ENCODE results near the gene UBE2G2. TPM values are rescaled to one million over a fixed set of nuclear protein-coding genes. Genes with fewer than 3 reads are reported as not detected.

Gene UBE2G2
- total RNA-seq, 1 experiment from 2014 or later: 91.3 TPM

- Histone ChIP-seq H3K4me1 (no peaks in the 10 kb centered on the region), H3K36me3 (ENCODE audit: control insufficient read depth, insufficient read depth, low read length) (peaks cover 2% of the 10 kb centered on the region; the same call in 1 of the 2 replicates), H3K4me3 (ENCODE audit: low read depth, low read length) (no peak overlapping the region), H3K9me3 (no peaks in the 10 kb centered on the region), H3K27me3 (replicated peaks; ENCODE audit: control insufficient read depth, insufficient read depth, low read length) (no peaks in the 10 kb centered on the region)
- no peaks in the 10 kb centered on the region for H3K9me3 Mint-ChIP-seq (ENCODE audit: unreplicated experiment)
- no peak overlapping the region for H3K27ac Mint-ChIP-seq (ENCODE audit: unreplicated experiment)
- no TSS peak for BruUV-seq (replicated peaks)
- H3K36me3 Mint-ChIP-seq (ENCODE audit: insufficient read depth, unreplicated experiment): peaks cover 55% of the 10 kb centered on the region
- intact Hi-C loops (cut with micrococcal nuclease; ENCODE audit: unreplicated experiment): no loop called here
- H3K4me3 Mint-ChIP-seq (ENCODE audit: unreplicated experiment): no peak overlapping the region
- CTCF ChIA-PET: interaction anchor here (0.5 to 1.6 kb wide), 2 partner anchors 14 to 268 kb away, joined by 3 to 5 read pairs; no protein-coding TSS in a partner anchor
- POLR2A ChIA-PET: no interaction called here
- no peak for TF ChIP-seq CTCF (IDR thresholded peaks at IDR 0.05; ENCODE audit: insufficient read depth in 1 of 2, low read depth in 1 of 2, low read length in 1 of 2, severe bottlenecking in 1 of 2, unreplicated experiment in 1 of 2)
- H3K4me1 Mint-ChIP-seq (ENCODE audit: low read depth, unreplicated experiment): peaks cover 8% of the 10 kb centered on the region
- DNase-seq: no peak
- H3K27me3 Mint-ChIP-seq (ENCODE audit: insufficient read depth, unreplicated experiment): no peaks in the 10 kb centered on the region
Measured at GRCh38 chr21:44779417-44780136, 22.0 kb downstream of the UBE2G2 start.

GRCh38 chr21:44778983-44779382 lies 22.6 kb downstream of the UBE2G2 start:
- Mint-ChIP-seq H3K9me3 (ENCODE audit: unreplicated experiment) (no peaks in the 10 kb centered on the region), H3K36me3 (ENCODE audit: insufficient read depth, unreplicated experiment) (peaks cover 57% of the 10 kb centered on the region), H3K4me1 (ENCODE audit: low read depth, unreplicated experiment) (peaks cover 8% of the 10 kb centered on the region), H3K4me3 (ENCODE audit: unreplicated experiment) (no peak overlapping the region), H3K27ac (ENCODE audit: unreplicated experiment) (no peak overlapping the region), H3K27me3 (ENCODE audit: insufficient read depth, unreplicated experiment) (no peaks in the 10 kb centered on the region)
- POLR2A ChIA-PET: no interaction called here
- no peak for DNase-seq
- no peak for TF ChIP-seq CTCF (IDR thresholded peaks at IDR 0.05; ENCODE audit: insufficient read depth in 1 of 2, low read depth in 1 of 2, low read length in 1 of 2, severe bottlenecking in 1 of 2, unreplicated experiment in 1 of 2)
- intact Hi-C loops (cut with micrococcal nuclease; ENCODE audit: unreplicated experiment): no loop called here
- Histone ChIP-seq H3K4me3 (ENCODE audit: low read depth, low read length) (no peak overlapping the region), H3K4me1 (peaks cover 2% of the 10 kb centered on the region; the same call in 1 of the 2 replicates), H3K27me3 (replicated peaks; ENCODE audit: control insufficient read depth, insufficient read depth, low read length) (no peaks in the 10 kb centered on the region), H3K9me3 (no peaks in the 10 kb centered on the region), H3K36me3 (ENCODE audit: control insufficient read depth, insufficient read depth, low read length) (peaks cover 2% of the 10 kb centered on the region; the same call in 1 of the 2 replicates)
- BruUV-seq (replicated peaks): no TSS peak
- CTCF ChIA-PET: interaction anchor here (1.6 kb wide), 1 partner anchor 14 kb away, joined by 5 read pairs; no protein-coding TSS in a partner anchor

- Histone ChIP-seq H3K4me3 (ENCODE audit: low read depth, low read length) (no peak overlapping the region), H3K9me3 (no peaks in the 10 kb centered on the region), H3K36me3 (ENCODE audit: control insufficient read depth, insufficient read depth, low read length) (peaks cover 2% of the 10 kb centered on the region; the same call in 1 of the 2 replicates), H3K4me1 (peaks cover 4% of the 10 kb centered on the region; the same call in 1 of the 2 replicates), H3K27me3 (replicated peaks; ENCODE audit: control insufficient read depth, insufficient read depth, low read length) (no peaks in the 10 kb centered on the region)
- no peak for TF ChIP-seq CTCF (IDR thresholded peaks at IDR 0.05; ENCODE audit: insufficient read depth in 1 of 2, low read depth in 1 of 2, low read length in 1 of 2, severe bottlenecking in 1 of 2, unreplicated experiment in 1 of 2)
- ChIA-PET POLR2A (no interaction called here), CTCF (interaction anchor here (1.6 kb wide), 1 partner anchor 15 kb away, joined by 5 read pairs; no protein-coding TSS in a partner anchor)
- no peak overlapping the region for H3K4me3 Mint-ChIP-seq (ENCODE audit: unreplicated experiment)
- no peak for DNase-seq
- no peaks in the 10 kb centered on the region for H3K9me3 Mint-ChIP-seq (ENCODE audit: unreplicated experiment)
- H3K36me3 Mint-ChIP-seq (ENCODE audit: insufficient read depth, unreplicated experiment): peaks cover 58% of the 10 kb centered on the region
- intact Hi-C loops (cut with micrococcal nuclease; ENCODE audit: unreplicated experiment): no loop called here
- H3K27ac Mint-ChIP-seq (ENCODE audit: unreplicated experiment): peak overlapping the region; percentile 69
- peaks cover 8% of the 10 kb centered on the region for H3K4me1 Mint-ChIP-seq (ENCODE audit: low read depth, unreplicated experiment)
- no peaks in the 10 kb centered on the region for H3K27me3 Mint-ChIP-seq (ENCODE audit: insufficient read depth, unreplicated experiment)
- BruUV-seq (replicated peaks): no TSS peak
Measured at GRCh38 chr21:44778499-44778911, 23.1 kb downstream of the UBE2G2 start.
